ENCODE measurements around the gene SUSD2.
A peak's percentile ranks its signal among the peaks of the same experiment; 100 is the strongest.

SUSD2 gene

DNA sequence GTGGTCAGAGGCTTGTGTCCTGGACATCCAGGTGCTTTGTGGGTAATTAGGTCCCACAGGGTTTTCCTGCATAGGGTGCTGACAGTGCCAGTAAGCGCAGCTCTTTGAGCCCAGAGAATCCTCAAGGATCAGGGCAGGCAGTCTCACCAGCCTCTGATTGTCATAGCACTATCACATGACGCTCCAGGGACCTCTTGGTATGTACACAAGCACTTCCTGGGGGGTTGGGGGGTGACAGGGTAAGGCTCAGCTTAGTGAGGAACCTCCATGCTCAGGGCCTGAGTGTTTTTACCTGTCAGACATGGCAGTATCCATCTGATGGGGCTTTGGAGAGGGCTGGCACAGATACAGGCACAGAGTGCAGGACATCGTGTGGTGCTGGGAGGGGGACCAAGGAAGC, 27.9 kb upstream of the SUSD2 start:
- no peak for DNase-seq (ENCODE audit: low read depth, low spot score)

DNA sequence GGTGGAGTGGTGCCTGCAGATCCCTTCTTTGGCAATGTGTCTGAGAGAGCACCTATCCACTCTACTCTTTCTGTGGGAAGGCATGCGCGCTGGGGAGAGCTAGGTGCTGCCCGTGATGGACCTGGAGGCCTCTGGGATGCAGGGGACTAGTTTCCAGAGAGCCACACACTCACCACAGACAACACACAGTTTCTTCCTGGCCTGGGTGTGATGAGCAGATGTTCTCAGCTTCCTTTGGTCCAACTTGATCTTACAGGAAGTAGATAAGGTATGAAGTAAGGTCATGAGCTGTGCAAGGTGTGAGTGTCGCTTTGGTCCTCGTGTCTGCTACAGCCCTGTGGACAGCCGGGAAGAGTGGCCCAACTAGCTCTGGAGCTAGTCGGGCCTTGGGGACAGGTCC, 27.3 kb upstream of the SUSD2 start:
- no peak for DNase-seq (ENCODE audit: low read depth, low spot score)

DNA sequence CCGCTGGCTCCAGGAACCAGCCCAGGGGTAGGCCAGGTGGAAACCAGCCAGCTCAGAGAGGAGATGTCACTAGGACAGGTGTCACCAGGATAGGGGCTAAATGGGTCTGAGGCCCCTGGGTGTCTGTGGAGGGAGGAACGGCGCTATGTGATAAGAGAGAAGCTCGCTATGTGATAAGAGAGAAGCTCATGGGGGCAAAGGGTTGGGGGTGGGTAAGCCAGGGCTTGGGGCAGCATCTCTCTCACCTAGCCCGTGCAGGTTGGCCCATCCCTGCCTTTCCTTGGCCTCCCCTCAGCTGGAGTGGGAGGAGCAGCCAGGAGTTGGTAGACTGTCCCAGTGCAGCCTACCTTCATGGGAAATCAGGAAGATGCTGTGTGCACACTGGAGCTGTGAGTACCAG, 26.5 kb upstream of the SUSD2 start:
- DNase-seq (ENCODE audit: low read depth, low spot score): no peak

DNA sequence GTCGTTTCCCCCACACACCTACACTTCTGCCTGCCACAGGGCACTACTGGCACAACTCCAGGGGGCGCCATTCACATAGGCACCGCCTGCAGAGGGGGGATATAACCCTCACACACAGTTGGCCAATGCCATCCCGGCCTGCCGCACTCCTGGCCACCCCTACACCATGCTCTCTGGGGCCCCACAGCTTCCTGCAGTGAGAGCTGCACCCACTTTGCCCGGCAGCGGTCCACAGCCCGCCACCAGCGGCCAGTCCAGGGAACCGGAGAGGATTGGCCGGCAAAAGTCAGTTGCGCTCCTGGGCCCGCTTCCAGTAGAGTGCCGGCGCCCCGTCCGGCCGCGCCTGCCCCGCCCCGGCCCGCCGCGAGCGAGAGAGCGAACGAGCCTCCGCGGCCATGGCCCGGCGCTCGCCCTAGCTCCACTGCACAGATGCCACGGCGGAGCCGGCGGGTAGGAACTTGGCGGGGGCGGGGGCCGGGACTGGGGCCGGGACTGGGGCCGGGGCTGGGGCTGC, 25.6 kb upstream of the SUSD2 start:
- DNase-seq (ENCODE audit: low read depth, low spot score): peak; percentile 87

DNA sequence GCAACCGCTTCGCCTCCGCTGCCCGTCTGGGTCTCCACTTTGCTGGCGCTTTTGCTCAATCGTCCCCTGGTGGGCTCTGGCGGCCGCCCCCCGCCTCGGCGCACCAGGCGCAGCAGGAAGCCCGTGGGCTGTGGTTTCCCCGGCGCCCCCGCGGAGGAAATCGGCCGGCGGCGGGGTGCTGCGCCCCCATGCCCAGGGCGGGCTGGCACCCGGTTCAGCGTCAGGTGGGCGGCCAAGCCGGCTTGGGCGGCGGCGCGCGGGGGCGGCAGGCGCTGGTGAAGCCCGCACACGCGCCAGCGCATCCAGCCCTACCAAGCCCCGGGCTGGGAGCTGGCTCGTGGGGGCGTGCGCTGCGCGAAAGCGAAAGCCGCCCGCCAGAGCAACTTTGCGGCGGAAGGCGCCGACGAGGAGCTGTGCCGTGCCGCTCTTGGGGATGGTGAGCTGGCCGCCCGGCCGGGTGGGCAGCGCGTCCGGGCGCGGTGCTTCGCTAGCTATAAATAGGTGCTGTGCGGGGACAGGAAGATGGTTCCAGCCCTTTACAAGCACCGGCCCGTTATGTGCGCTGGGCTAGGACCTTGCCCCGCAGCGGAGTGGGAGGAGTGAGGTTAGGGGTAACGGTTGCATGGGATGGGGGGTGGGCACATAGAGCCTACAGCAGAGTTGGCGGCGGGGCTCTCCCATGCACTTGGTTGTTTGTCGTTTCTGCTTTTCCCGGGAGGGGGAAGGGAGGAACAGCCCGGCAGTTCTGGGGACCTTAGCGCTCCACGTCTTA, 25.0 kb upstream of the SUSD2 start:
- DNase-seq (ENCODE audit: low read depth, low spot score): peak; percentile 75

DNA sequence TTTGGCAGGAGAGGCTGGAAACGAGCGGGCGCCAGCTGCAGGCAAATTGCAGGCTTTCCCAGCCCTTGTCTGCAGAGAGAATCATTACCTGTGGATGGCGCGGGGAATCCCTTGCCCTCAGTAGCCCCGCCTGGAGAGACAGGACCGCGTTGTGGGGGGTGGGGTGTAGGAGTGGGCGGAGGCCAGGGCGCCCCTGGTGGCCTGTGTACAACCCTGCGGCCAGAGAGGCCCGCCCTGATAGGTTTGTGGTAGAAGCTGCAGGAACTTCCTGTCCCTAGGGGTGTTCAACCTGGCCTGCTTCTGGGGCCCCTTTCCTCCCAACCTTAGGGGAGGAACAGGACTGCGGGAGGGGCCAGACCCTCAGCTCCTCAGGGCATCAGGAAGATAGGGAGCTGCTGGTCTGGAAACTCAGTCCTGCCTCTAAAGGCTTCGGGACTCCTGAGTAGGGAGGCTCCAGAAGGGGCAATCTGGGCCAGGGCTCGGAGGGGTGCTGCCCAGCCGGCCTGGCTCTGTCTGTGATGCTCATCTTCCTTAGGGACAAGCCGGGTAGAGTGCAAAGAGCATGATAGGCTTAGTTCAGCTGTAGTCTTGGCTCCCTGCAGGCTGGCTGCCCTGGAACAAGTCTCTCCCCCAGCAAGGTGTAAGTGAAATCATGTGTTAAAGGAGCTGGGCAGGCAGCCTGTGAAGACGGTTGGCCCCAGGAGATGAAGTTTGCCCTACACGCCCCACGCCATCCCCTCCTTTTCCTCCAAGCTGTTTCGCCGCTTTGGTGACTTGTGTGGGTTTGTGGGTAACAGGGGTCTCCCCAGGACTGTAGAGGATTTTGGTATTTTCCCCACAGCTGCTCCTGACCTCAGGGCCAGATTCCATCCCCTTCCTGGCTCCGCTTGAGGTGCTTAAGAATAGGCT, 24.1 kb upstream of the SUSD2 start:
- DNase-seq (ENCODE audit: low read depth, low spot score): peak; percentile 85

DNA sequence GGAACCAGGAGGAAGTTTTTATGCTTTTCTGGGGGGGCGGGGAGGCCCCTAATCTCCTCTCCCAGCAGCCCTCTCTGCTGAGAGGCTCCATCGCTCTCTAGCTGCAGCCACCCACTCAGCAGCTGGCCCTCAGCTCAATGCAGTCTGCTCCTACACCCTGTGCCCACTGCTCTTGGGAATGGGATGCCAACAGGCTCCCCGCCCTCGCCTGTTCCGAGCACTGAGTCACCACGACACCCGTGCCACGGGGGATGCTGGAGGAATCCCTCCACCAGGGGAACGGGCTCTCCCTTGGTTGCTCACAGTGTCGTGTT, 23.5 kb upstream of the SUSD2 start:
- peak; percentile 47 for DNase-seq (ENCODE audit: low read depth, low spot score)

DNA sequence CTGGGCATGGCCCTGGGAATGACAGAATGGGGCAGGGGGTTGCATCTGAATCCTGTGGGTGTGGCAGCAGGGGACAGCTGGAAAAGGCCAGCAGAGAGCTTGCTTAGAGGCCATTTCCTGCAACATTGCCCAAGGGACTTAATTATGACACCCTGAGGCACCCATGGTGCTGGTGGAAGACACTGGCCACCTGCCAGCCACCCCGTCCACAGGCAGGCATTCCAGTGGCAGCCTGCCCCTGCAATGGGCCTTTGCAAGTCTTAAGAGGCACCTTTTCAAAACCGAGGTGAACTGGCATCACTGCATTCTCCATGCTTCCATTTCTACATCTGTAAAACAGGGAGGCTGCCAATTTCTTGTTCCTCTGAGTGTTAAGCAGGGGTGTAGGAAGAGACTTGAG, 21.6 kb upstream of the SUSD2 start:
- no peak for DNase-seq (ENCODE audit: low read depth, low spot score)

DNA sequence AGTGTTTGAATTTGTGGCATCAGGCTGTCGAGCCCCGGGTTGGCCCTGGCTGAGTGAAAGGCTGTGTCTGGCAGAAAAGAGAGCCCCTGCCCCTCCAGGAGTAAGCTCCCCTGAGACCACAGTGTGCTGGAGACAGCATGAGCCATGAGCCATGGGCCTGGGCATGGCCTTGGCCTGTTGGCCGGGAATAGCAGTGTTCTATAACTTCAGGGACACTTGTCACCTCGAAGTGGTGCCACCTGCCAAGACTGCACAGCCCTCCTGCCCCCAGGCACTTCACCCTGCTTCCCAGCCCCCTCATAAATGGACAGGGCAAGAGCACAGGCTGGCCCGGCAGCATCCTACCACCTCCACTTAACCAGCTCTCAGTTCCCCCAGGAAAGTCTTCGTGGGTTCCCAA, 20.7 kb upstream of the SUSD2 start:
- no peak for DNase-seq (ENCODE audit: low read depth, low spot score)

DNA sequence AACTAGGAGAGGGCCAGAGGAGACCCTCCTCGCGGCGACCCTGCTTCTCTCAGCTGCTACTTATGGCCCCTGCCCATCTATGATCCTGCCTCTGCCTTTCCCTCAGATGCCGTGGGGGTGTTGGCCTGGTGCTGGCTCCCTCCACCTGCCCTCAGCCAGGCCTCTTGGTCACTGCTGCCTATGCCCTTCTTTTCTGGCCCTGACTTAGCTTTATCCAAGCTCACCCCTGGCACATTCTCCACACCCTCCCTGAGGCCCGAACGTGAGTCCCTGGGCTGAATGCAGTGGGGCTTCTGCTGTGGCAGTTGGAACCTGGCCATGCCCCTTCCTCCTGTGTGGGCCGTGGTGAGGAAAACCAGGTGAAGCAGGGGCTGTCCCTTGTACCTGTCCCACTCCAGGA, 19.8 kb upstream of the SUSD2 start:
- DNase-seq (ENCODE audit: low read depth, low spot score): no peak

DNA sequence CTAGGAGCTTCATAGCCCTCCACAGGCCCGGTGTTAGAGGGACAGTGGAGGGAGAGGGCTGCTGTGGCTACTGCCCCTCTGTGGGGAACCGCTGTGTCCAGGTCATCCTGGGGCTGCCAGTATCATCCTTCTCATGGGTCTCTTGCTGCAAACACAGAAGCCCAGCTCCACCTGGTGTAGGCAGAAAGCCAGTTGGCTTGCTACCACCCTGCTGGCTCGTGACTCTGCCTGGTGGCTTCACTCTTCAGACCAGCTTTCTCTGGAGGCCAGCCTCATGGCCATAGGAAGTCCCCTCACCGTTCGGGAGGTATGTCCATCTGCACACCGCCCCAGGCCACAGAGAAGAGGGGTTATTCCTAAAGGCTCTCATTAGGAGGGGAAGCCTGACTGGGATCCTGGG, 19.4 kb upstream of the SUSD2 start:
- DNase-seq (ENCODE audit: low read depth, low spot score): no peak

DNA sequence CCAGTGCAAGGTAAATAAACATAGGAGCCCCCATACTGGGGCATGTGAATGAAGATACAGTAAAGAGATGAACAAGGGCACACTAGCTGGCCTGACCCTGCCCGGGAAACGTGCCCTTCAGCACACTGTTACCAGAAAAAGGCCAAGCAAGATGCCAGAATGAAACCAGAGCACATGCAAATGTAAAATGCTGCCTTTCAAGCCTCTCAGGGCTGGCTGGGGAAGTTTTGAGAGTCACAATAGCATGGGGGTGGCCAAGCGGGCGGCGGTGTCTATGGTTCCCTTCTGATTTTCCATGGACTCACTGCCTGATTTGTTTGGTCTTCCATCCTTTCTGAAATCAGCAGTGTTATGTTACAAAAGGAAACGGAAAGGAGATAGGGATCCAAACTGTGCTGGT, 18.9 kb upstream of the SUSD2 start:
- no peak for DNase-seq (ENCODE audit: low read depth, low spot score)

DNA sequence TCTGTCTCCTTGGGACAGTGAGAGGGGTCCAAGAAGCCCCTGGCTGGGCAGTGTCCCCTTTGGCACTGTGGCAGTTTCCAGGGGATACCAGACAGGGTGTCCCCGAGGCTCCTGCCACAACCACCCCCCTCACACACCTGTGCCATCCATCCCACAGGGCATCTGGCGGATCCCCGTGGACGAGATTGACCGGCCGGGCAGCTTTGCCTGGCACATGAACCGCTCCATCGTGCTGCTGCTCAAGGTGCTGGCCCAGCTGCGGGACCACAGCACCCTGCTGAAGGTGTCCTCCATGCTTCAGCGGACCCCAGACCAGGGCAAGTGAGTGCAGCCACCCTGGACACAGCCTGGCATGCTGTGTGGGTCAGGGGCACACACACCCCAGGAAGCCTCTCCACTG, 17.0 kb upstream of the SUSD2 start:
- no peak for DNase-seq (ENCODE audit: low read depth, low spot score)

DNA sequence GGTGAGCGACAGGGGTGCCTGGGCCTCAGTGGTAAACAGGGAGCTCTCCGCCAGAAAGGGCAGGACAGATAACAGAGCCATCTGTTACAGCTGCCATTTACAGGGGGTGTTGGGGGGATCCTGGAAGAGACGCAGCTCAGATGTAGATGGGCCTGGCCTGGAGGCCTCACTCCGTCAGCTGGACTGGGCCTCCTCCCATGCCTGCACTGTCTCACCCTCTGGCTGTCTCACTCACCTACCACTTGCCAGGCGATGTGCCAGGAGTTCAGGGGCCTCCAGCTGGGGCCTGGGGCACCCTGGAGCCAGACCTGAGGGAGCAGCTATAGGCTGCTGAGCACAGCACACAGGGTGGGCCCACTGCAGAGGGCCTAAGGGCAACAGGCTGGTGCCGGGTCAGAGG, 16.3 kb upstream of the SUSD2 start:
- no peak for DNase-seq (ENCODE audit: low read depth, low spot score)

DNA sequence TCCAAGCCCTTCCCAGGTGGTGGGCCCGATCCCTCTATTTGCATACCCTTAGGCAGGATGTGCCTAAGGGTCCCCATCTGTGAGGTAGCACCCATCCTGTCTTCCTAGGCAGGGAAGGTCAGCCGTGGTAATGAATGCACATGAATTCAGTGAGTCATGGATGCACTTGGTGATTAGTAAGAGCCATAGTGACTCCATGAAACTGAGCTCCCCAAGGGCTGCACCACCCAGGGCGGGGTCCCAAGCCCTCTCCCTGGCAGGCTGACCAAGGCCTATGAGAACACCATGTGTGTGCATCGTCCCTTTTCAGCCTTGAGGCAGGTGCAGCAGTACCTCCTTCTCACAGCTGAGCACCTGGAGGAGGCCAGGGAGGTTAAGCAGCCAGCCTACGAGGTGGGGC, 15.6 kb upstream of the SUSD2 start:
- DNase-seq (ENCODE audit: low read depth, low spot score): no peak

DNA sequence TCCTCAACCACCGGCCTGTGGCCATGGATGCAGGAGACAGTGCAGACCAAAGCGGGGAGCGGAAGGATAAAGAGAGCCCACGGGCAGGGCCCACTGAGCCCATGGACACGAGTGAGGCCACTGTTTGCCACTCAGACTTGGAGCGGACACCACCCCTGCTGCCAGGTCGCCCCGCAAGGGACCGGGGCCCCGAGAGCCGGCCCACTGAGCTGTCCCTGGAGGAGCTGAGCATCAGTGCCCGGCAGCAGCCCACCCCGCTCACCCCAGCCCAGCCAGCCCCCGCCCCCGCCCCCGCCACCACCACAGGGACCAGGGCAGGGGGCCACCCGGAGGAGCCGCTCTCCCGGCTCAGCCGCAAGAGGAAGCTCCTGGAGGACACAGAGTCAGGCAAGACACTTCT, 14.5 kb upstream of the SUSD2 start:
- no peak for DNase-seq (ENCODE audit: low read depth, low spot score)

DNA sequence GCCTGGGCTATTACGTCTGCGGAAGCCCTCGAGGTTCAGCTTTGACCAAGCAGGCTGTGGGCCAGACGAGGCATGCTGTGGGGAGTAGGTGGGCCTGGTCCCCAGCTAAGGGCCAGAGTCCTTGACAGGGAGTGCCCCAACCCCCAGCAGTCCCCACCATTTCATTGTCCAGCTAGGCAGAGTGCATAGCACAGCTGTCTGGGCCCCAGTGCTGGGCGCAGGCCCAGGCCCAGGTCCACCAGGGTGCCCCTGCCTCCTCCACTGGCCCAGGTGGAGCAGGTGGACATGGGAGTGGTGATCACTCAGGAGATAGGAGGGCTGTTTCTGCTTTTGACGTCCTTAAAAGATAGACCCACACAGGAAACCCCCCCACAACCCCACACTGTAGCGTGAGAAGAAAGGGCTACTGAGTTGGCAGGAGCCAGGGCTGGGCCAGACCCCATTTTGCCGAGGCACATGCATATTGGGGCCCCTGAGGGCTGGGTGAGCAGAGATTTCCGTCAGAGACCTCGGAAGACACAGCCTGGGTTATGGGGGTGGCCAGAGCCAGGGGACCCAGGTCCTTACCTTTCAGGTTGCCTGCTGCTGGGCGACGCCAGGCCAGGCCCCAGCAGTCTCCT, 11.7 kb upstream of the SUSD2 start:
- no peak for DNase-seq (ENCODE audit: low read depth, low spot score)

DNA sequence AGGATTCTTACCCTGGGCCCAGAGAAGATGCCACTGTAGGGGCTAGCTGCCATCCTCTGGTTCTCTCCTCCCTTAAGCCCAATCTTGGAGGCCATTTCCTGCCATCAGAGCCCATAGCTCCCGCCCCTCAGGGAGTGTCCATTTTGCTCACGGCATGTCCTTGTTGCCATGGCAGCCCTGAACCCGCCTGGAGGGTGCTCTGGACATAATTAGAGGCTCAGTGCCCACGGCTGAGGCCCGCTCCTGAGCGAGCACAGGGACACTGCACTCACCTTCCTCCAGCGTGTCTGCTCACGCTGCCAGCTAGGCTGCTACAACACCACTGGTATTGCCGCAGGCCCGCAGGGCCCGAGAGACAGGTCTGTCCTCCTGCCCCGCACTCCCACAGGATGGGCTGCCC, 11.1 kb upstream of the SUSD2 start:
- DNase-seq (ENCODE audit: low read depth, low spot score): no peak

DNA sequence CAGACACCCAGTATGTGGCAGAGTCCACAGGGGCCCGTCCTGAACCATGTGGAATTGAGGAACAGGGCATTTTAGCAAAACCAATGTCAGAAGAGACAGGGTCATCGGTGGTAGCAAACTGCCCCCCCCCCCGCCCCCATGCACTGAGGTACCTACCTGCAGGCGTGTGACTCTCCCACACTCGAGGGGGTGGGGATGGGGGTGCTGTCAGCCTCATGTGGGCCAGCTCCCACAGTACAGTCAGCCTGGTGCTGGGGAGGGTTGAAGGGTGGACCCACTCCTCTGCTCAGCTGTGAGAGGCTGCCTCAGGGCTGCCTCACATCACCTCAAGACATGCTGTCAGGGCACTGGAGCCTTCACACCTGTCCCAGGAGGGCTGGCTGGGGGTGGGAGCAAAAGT, 10.7 kb upstream of the SUSD2 start:
- DNase-seq (ENCODE audit: low read depth, low spot score): no peak

DNA sequence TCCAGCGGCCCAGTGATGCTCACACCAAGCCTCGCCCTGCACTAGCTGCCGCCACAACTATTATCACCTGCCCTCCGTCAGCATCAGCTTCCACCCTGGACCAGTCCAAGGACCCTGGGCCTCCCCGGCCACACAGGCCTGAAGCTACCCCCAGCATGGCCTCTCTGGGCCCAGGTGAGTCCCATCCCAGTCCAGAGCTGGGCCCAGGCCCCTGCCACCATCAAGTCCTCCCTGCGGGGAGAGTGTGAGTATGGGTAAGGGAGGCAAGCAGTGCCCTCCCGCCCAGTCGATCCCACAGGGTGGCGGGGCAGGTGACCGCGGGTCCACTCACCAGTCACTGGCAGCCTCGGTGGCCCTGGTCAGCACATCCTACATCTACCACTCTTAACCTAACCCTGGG, 9.5 kb upstream of the SUSD2 start:
- no peak for DNase-seq (ENCODE audit: low read depth, low spot score)

DNA sequence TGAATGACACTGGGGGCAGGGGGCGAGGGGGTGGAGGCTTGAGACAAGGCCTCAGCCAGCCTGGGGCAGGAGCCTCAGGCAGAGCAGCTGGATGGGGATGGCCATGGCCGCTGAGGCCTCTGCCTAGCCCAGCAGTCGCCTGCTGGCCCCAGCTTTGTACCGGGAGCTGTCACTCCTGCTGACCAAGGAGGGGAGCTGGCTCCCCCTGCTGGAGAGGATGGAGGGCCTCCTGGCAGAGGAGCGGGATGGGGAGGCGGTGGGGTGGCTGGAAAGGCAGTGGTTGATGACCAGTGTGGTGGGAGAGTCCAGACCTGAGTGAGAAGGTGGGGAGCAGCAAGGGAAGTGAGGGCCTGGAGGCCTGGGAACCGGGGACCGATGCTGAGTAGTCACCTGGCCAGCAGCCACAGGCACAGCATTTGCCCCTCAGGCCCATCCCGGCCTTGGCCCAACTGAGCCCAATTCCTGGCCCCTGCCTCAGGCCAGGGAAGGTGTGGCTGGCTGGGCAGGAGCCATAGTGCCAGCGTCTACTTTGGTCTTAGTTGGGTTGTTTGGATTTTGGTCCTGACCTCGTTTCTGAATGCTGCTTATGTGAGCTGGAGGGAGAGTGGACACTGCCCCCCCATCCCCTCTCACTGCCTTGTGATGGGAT, 6.0 kb upstream of the SUSD2 start:
- peak; percentile 89 for DNase-seq (ENCODE audit: low read depth, low spot score)

DNA sequence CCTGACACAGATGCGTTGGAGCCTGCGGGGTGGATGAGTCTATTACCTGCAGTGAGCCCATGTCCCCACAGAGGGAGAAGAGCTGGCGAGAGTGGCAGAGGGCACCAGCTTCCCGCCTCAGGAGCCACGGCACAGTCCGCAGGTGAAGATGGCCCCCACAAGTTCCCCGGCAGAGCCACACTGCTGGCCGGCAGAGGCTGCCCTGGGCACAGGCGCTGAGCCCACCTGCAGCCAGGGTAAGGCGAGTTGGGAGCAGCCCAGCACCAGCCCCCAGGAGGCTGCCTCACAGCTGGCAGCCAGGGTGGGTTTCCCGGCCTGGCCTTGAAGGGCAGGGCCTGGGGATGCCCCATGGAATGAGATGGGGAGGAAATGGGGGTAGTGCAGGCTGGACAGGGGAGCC, 5.2 kb upstream of the SUSD2 start:
- DNase-seq (ENCODE audit: low read depth, low spot score): no peak

All from astrocyte of the hippocampus (primary cell).